Aortic smooth muscle cell (primary cell): Measurements from ENCODE around the gene ENKD1. TPM values are rescaled to one million over a fixed set of nuclear protein-coding genes. Genes with fewer than 3 reads are reported as not detected.

ENCODE experiments used
- total RNA-seq: library from RNA; depleted of rRNA; stranded (reverse); fragments of >200 nt; gene quantifications from 2 replicates; pipeline ENCODE4 v1.2.3, GENCODE V29; 2014

Gene ENKD1, protein sequence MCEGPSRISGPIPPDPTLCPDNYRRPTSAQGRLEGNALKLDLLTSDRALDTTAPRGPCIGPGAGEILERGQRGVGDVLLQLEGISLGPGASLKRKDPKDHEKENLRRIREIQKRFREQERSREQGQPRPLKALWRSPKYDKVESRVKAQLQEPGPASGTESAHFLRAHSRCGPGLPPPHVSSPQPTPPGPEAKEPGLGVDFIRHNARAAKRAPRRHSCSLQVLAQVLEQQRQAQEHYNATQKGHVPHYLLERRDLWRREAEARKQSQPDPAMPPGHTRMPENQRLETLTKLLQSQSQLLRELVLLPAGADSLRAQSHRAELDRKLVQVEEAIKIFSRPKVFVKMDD
- 17.7 and 19.7 TPM in 2 replicates for total RNA-seq

DNA sequence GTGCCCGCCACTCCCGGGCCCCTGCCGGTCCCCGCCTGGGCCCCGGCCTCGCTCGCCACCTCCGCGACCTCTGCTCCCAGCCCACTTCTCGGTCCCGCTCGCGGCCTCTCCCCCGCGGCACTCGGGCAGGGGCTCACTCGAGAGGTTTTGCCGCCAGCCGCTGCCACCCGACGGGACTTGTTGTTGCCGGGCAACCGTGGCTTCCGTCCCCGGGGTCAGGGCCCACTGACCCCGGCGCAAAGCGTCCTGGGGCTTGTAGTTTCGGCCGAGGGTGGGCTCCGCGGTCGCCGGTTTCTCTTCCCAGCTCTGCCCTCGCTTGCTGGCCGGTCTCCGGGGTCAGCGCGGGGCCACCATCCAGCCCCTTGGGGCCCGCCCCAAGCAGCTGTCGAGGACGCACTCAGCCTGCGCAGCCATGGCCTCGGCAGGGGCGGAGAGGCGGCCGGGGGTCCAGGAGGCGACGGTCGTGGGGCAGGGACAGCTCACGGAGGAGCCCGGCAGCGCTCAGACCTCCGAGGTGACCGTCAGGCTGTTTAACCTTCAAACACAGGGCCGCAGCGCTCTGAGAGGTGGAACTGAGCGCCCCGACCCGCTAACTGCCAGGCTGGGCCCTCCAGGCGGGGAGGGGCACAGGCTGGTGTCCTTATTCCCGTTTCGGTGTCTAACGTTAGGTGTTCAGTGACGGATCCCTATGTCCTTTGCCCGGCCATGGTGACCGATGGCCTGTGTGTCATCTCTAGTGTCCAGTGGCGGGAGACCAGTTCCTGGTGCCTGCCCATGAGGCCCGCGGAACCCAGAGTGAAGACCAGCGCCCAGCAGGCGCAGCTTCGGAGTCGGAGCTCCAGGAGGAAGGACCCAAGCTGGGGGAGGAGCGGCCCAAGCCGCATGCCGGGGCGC is at the start of gene ENKD1, which contains the start of gene C16orf86:
Gene ENKD1, minus strand, starts transcription at position 192 of the 894 bp plus-strand sequence. CDS start 308 bp downstream, outside the sequence.
Gene C16orf86, plus strand, starts transcription at position 256 of the 894 bp plus-strand sequence. Its CDS starts 157 bp downstream, at position 413.

DNA sequence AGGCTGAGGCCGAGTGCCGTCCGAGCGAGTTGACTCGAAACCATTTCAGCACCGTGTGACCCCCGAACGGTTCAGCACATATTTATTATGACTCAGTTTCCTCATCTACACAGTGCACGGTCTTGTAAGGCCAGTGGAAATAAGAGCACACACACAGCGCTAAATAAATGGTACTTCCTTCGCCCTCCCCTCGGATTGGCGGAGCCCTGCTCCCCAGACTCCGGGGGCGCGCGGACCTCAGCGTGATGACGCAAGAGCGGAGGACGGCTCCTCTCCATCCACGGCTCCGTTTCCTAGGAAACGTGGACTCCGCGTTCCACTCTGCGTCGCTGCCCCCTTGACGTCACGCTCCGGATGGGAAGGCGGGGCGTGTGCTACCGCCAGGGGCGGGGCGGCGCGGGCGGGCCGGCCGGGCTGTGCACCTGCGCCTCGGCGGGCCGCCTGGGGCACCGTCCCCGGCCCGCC is 6.0 kb downstream of the ENKD1 start, which contains the start of gene PARD6A:
Gene PARD6A, plus strand, starts transcription at position 397 of the 465 bp plus-strand sequence. CDS start 79 bp downstream, outside the sequence.

GRCh38 chr16:67659675-67660563 is 6.6 kb downstream of the ENKD1 start, which contains the start of gene ACD:
Gene ACD, minus strand, starts transcription at chr16:67660260. Its CDS starts 40 bp downstream, at chr16:67660220.

Other genes starting within 250 kb of the ENKD1 start
- not detected in 2 replicates for gene HSD11B2, start 235.6 kb downstream of the ENKD1 start, total RNA-seq
- 103 and 115 TPM in 2 replicates for gene ATP6V0D1, start 185.6 kb downstream of the ENKD1 start, total RNA-seq
- gene AGRP, start 183.2 kb downstream of the ENKD1 start, total RNA-seq: not detected in 2 replicates
- gene RIPOR1, start 137.9 kb downstream of the ENKD1 start, total RNA-seq: 39.9 and 64.8 TPM in 2 replicates
- gene CTCF, start 104.2 kb downstream of the ENKD1 start, total RNA-seq: 18.7 and 20.1 TPM in 2 replicates
- 0.19 and 0.26 TPM in 2 replicates for gene CARMIL2, start 21.6 kb downstream of the ENKD1 start, total RNA-seq
- 9.6 and 13.7 TPM in 2 replicates for gene ACD, start 6.5 kb downstream of the ENKD1 start, total RNA-seq
- 2.5 and 3.4 TPM in 2 replicates for gene PARD6A, start 5.8 kb downstream of the ENKD1 start, total RNA-seq
- gene C16orf86, start 64 bp upstream of the ENKD1 start, total RNA-seq: 3.9 and 4.8 TPM in 2 replicates
- gene GFOD2, start 52.6 kb upstream of the ENKD1 start, total RNA-seq: 13.8 and 15.2 TPM in 2 replicates
- gene RANBP10, start 139.8 kb upstream of the ENKD1 start, total RNA-seq: 3.6 and 4.7 TPM in 2 replicates
- 0.99 and 1.1 TPM in 2 replicates for gene TSNAXIP1, start 140.1 kb upstream of the ENKD1 start, total RNA-seq
- gene THAP11, start 175.6 kb upstream of the ENKD1 start, total RNA-seq: 27.5 and 28.2 TPM in 2 replicates
- 119 and 132 TPM in 2 replicates for gene NUTF2, start 180.2 kb upstream of the ENKD1 start, total RNA-seq
- gene CENPT, start 180.9 kb upstream of the ENKD1 start, total RNA-seq: 20.6 and 27.5 TPM in 2 replicates
- 55.0 and 55.4 TPM in 2 replicates for gene EDC4, start 206.3 kb upstream of the ENKD1 start, total RNA-seq
- not detected in 2 replicates for gene NRN1L, start 218.1 kb upstream of the ENKD1 start, total RNA-seq
- 14.0 and 16.2 TPM in 2 replicates for gene PSKH1, start 226.5 kb upstream of the ENKD1 start, total RNA-seq